CD14-positive monocyte (primary cell): Measurements from ENCODE around the gene IGF1R. TPM values are rescaled to one million over a fixed set of nuclear protein-coding genes. Genes with fewer than 3 reads are reported as not detected.

Source experiments
- DNase-seq, 3 donors: peaks; one replicate each; pipeline ENCODE4 v3.0.0-alpha.2; 2011 to 2022
- H2AFZ ChIP-seq: 2 replicates; pipeline ENCODE4 v1.6.0; 2012; ENCODE audit warnings: mild to moderate bottlenecking, low read depth, low read length, inconsistent platforms; ENCODE audit not compliant: insufficient read depth, poor library complexity, severe bottlenecking
- H3K27ac ChIP-seq, 2 donors: 1 replicate in 1 of 2; 2 replicates in 1 of 2; pipeline ENCODE4 v1.5.1; 2012 to 2013; ENCODE audit warnings: low read length in 2 of 2, control low read depth in 1 of 2, inconsistent platforms in 1 of 2, low read depth in 1 of 2, mild to moderate bottlenecking in 1 of 2
- H3K27me3 ChIP-seq, 2 donors: one replicate each; pipeline versions ENCODE4 v1.6.0 to v1.6.1; 2011 to 2013; ENCODE audit warnings: low read length in 2 of 2; ENCODE audit not compliant: control insufficient read depth in 2 of 2, insufficient read depth in 2 of 2
- H3K36me3 ChIP-seq, 2 donors: replicated peaks in 1 of 2; 1 replicate in 1 of 2; 2 replicates in 1 of 2; pipeline versions ENCODE4 v1.5.1 to v1.6.1; 2012 to 2013; ENCODE audit warnings: low read length in 2 of 2, control low read depth in 1 of 2, inconsistent platforms in 1 of 2, mild to moderate bottlenecking in 1 of 2; ENCODE audit not compliant: insufficient read depth in 2 of 2, control insufficient read depth in 1 of 2
- H3K4me1 ChIP-seq, 2 donors: 1 replicate in 1 of 2; 2 replicates in 1 of 2; pipeline versions ENCODE4 v1.5.1 to v1.6.1; 2012 to 2013; ENCODE audit warnings: low read length in 2 of 2, control low read depth in 1 of 2, inconsistent platforms in 1 of 2, mild to moderate bottlenecking in 1 of 2, moderate library complexity in 1 of 2; ENCODE audit not compliant: insufficient read depth in 2 of 2, control insufficient read depth in 1 of 2
- H3K4me2 ChIP-seq: replicated peaks from 2 replicates; pipeline ENCODE3; 2012; ENCODE audit warnings: low read length, moderate library complexity, mild to moderate bottlenecking; ENCODE audit not compliant: poor library complexity, severe bottlenecking; ENCODE audit errors: extremely low read depth
- H3K4me3 ChIP-seq, 3 experiments: fragments of 200-600 bp in 1 of 3; sonication (generic) in 1 of 3; replicated peaks in 1 of 3; 1 replicate in 2 of 3; 2 replicates in 1 of 3; pipeline ENCODE4 v1.5.1; 2011 to 2013; ENCODE audit warnings: low read length in 3 of 3, mild to moderate bottlenecking in 3 of 3, control low read depth in 2 of 3, low read depth in 2 of 3, inconsistent platforms in 1 of 3, moderate library complexity in 1 of 3
- H3K79me2 ChIP-seq: 2 replicates; pipeline ENCODE4 v1.6.0; 2012; ENCODE audit warnings: mild to moderate bottlenecking, control low read depth, inconsistent platforms, low read length, moderate library complexity; ENCODE audit not compliant: insufficient read depth
- H3K9ac ChIP-seq: 2 replicates; pipeline ENCODE4 v1.6.0; 2017; ENCODE audit warnings: low read length, mild to moderate bottlenecking; ENCODE audit not compliant: insufficient read depth, poor library complexity, severe bottlenecking
- H3K9me3 ChIP-seq, 2 donors: replicated peaks in 1 of 2; 1 replicate in 1 of 2; 2 replicates in 1 of 2; pipeline versions ENCODE4 v1.5.1 to v1.6.1; 2012 to 2013; ENCODE audit warnings: low read length in 2 of 2, control low read depth in 1 of 2; ENCODE audit not compliant: control insufficient read depth in 1 of 2, insufficient read depth in 1 of 2
- H4K20me1 ChIP-seq: 2 replicates; pipeline ENCODE4 v1.6.0; 2012; ENCODE audit warnings: mild to moderate bottlenecking, low read length, control low read depth, moderate library complexity; ENCODE audit not compliant: insufficient read depth
- H3K27ac Mint-ChIP-seq, 7 donors: one replicate each; pipeline ENCODE4 v1.8.0; 2020; ENCODE audit warnings: mild to moderate bottlenecking in 7 of 7, mixed read lengths in 7 of 7, moderate library complexity in 6 of 7, inconsistent platforms in 2 of 7
- H3K27me3 Mint-ChIP-seq, 3 donors: one replicate each; pipeline ENCODE4 v1.8.0; 2021 to 2022; ENCODE audit warnings: low read depth in 3 of 3, mild to moderate bottlenecking in 3 of 3, mixed read lengths in 3 of 3, moderate library complexity in 3 of 3, inconsistent platforms in 1 of 3
- H3K36me3 Mint-ChIP-seq, 2 donors: one replicate each; pipeline ENCODE4 v1.8.0; 2020; ENCODE audit warnings: mixed read lengths in 2 of 2, inconsistent platforms in 1 of 2, mild to moderate bottlenecking in 1 of 2
- H3K4me1 Mint-ChIP-seq: one replicate; pipeline ENCODE4 v1.8.0; 2020; ENCODE audit warnings: mild to moderate bottlenecking, mixed read lengths
- H3K4me3 Mint-ChIP-seq, 2 donors: one replicate each; pipeline ENCODE4 v1.8.0; 2020; ENCODE audit warnings: mild to moderate bottlenecking in 2 of 2, mixed read lengths in 2 of 2, moderate library complexity in 1 of 2
- H3K9me3 Mint-ChIP-seq, 7 donors: one replicate each; pipeline ENCODE4 v1.8.0; 2020 to 2022; ENCODE audit warnings: mixed read lengths in 7 of 7, mild to moderate bottlenecking in 6 of 7, moderate library complexity in 6 of 7, inconsistent platforms in 2 of 7
- CTCF ChIP-seq: fragments of 200-600 bp; IDR thresholded peaks from one replicate; pipeline ENCODE4 v1.8.0; 2022; ENCODE audit warnings: antibody characterized with exemption, mild to moderate bottlenecking
- WGBS: methylation state at CpG from one replicate; pipeline ENCODE4 v1.1.5; 2013; ENCODE audit warnings: missing lambda C conversion rate; ENCODE audit not compliant: insufficient coverage; 5-methylcytosine and 5-hydroxymethylcytosine counted together
- intact Hi-C, 2 donors: fragments of 100-400 bp; cut with micrococcal nuclease; formaldehyde crosslinking; loops; one replicate each; pipeline versions ENCODE4 v1.15.0 to v1.15.1; 2023
- polyA plus RNA-seq, 3 donors: library from polyadenylated mRNA; depleted of rRNA in 1 of 3; unstranded in 2 of 3; stranded (reverse) in 1 of 3; fragments of 300-500 nt in 2 of 3; fragments of >200 nt in 1 of 3; fragmentation: Illumina TruSeq in 2 of 3; gene quantifications; 1 replicate in 2 of 3; 2 replicates in 1 of 3; pipeline ENCODE4 v1.2.3, GENCODE V29; 2012 to 2021

The IGF1R gene
- polyA plus RNA-seq, 3 donors, result 0.35 to 4.9 (median 0.67) TPM

GRCh38 chr15:98868564-98868963, 220.2 kb downstream of the IGF1R start:
- intact Hi-C loops, result loop anchor here in 1 of 2 donors (10.0 kb wide), 1 partner anchor 866 kb away; the partner anchor contains the start of gene LYSMD4
- Mint-ChIP-seq H3K4me1 (peaks cover 43% of the 10 kb centered on the region), H3K4me3 (no peak overlapping the region), H3K9me3 (peaks cover 0 to 7% (median 0%) of the 10 kb centered on the region in 7 donors), H3K27ac (no peak overlapping the region), H3K36me3 (peaks cover 0 to 7% of the 10 kb centered on the region in 2 donors), H3K27me3 (no peaks in the 10 kb centered on the region)
- Histone ChIP-seq H4K20me1 (no peaks in the 10 kb centered on the region), H3K4me3 (no peak overlapping the region), H3K79me2 (peaks cover 79% of the 10 kb centered on the region), H3K36me3 (no peaks in the 10 kb centered on the region), H3K9me3 (no peaks in the 10 kb centered on the region), H3K27me3 (no peaks in the 10 kb centered on the region), H3K9ac (no peak overlapping the region), H2AFZ (no peak overlapping the region), H3K27ac (no peak overlapping the region), H3K4me1 (peaks cover 20 to 29% of the 10 kb centered on the region in 2 donors), H3K4me2 (no peak overlapping the region)
- DNase-seq, result no peak
- no peak for TF ChIP-seq CTCF
- 100% methylated on average over 2 of the region's 6 CpGs for WGBS

- Histone ChIP-seq H3K27me3 (no peaks in the 10 kb centered on the region), H3K27ac (no peak overlapping the region), H3K79me2 (peaks cover 77% of the 10 kb centered on the region), H3K4me1 (peaks cover 40 to 43% of the 10 kb centered on the region in 2 donors), H3K9me3 (no peaks in the 10 kb centered on the region), H4K20me1 (peaks cover 4% of the 10 kb centered on the region), H3K36me3 (no peaks in the 10 kb centered on the region), H3K4me3 (no peak overlapping the region), H3K9ac (no peak overlapping the region), H2AFZ (no peak overlapping the region), H3K4me2 (no peak overlapping the region)
- no peak for TF ChIP-seq CTCF
- intact Hi-C loops, result no loop called here
- Mint-ChIP-seq H3K27me3 (no peaks in the 10 kb centered on the region), H3K27ac (peak overlapping the region in 1 of 7 donors; percentile 42), H3K4me3 (no peak overlapping the region), H3K4me1 (peaks cover 62% of the 10 kb centered on the region), H3K36me3 (peaks cover 0 to 7% of the 10 kb centered on the region in 2 donors), H3K9me3 (peaks cover 0 to 5% (median 0%) of the 10 kb centered on the region in 7 donors)
- WGBS, result 100% methylated on average over 6 of the region's 6 CpGs
- no peak for DNase-seq
Measured at GRCh38 chr15:98870788-98871187, 222.4 kb downstream of the IGF1R start.
